Lower leg skin (tissue), 3 donors: ENCODE measurements around the gene PYCR2.

Source experiments
- POLR2A ChIP-seq, 2 donors: fragments of 450-650 bp; IDR thresholded peaks; one replicate each; pipeline ENCODE4 v1.6.1; 2016 to 2017; ENCODE audit warnings: antibody characterized with exemption in 2 of 2, mild to moderate bottlenecking in 1 of 2, moderate library complexity in 1 of 2
- TF ChIP-seq, protein P1 (sequence below), 3 donors: fragments of 450-650 bp; IDR thresholded peaks; one replicate each; pipeline ENCODE4 v1.5.1; 2016; ENCODE audit warnings: antibody characterized with exemption in 3 of 3, mild to moderate bottlenecking in 3 of 3, moderate library complexity in 2 of 3

DNA sequence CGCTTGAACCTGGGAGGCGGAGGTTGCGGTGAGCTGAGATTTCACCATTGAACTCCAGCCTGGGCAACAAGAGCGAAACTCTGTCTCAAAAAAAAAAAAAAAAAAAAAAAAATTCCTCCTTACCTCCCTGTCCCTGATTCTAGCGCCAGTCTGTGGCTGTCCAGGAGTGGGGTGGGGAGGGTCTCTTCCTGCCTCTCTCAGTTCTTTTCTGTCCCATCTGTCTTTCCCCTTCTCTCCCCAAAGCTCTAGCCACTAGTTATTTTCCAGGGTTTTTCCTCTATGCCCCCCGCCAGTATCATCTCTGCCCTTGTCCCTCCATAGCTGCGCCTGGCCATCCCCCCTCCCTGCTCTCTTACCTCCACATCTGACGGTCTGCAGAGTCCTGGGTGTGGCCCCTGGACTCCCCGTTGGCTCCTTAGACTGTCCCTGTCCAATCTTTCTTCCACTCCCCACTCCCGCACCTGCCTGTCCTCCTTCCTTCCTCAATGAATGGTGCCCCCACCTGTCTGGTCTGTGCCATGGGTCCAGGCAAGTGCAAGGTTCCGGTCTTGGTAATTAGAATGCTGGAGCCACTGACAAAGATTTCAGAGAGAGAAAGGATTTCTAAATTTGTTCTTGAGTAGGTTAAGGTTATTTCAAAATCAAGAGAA lies 40.3 kb downstream of the PYCR2 start:
- TF ChIP-seq, protein P1, sequence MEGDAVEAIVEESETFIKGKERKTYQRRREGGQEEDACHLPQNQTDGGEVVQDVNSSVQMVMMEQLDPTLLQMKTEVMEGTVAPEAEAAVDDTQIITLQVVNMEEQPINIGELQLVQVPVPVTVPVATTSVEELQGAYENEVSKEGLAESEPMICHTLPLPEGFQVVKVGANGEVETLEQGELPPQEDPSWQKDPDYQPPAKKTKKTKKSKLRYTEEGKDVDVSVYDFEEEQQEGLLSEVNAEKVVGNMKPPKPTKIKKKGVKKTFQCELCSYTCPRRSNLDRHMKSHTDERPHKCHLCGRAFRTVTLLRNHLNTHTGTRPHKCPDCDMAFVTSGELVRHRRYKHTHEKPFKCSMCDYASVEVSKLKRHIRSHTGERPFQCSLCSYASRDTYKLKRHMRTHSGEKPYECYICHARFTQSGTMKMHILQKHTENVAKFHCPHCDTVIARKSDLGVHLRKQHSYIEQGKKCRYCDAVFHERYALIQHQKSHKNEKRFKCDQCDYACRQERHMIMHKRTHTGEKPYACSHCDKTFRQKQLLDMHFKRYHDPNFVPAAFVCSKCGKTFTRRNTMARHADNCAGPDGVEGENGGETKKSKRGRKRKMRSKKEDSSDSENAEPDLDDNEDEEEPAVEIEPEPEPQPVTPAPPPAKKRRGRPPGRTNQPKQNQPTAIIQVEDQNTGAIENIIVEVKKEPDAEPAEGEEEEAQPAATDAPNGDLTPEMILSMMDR (IDR thresholded peaks at IDR 0.05): no peak
- no peak for TF ChIP-seq POLR2A (IDR thresholded peaks at IDR 0.05)
